Myocyte (in vitro differentiated cells): Measurements from ENCODE around the gene TMOD1. TPM values are rescaled to one million over a fixed set of nuclear protein-coding genes. Genes with fewer than 3 reads are reported as not detected.
A peak's percentile ranks its signal among the peaks of the same experiment; 100 is the strongest.
"Not testable (repeated sequence)": the region's sequence is repeated elsewhere in the genome, so short reads cannot be mapped to it uniquely, and the experiment has no call there.

Experiments
- DNase-seq: peaks from one replicate; pipeline ENCODE4 v3.0.0-alpha.2; 2012; ENCODE audit warnings: low read depth
- total RNA-seq: library from RNA; depleted of rRNA; stranded (reverse); fragments of >200 nt; gene quantifications from 2 replicates; pipeline ENCODE4 v1.2.3, GENCODE V29; 2014

Gene TMOD1
- total RNA-seq, 1 donor from 2014 or later: 60.3 TPM

GRCh38 chr9:97586909-97587308, 85.4 kb downstream of the TMOD1 start:
- not testable (repeated sequence) for DNase-seq

DNA sequence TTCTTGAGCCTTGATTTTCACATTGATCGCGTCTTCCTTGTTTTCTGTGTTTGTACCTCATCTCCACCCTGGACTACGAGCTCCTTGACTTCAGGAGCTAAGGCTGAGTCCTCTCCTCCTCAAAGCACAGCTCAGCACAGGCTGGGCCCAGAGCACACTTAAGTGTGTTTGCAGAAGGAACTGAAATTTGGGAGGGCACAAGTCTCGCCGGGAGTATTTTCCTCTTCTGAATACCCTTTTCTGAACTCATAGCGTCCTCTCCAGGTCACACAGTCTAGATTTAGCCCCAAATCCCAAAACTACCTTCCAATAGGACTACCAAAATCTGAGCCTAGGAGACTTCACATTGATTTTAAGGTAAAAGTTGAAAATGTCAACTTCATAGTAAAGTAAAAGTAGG, 90.1 kb downstream of the TMOD1 start:
- DNase-seq: no peak

DNA sequence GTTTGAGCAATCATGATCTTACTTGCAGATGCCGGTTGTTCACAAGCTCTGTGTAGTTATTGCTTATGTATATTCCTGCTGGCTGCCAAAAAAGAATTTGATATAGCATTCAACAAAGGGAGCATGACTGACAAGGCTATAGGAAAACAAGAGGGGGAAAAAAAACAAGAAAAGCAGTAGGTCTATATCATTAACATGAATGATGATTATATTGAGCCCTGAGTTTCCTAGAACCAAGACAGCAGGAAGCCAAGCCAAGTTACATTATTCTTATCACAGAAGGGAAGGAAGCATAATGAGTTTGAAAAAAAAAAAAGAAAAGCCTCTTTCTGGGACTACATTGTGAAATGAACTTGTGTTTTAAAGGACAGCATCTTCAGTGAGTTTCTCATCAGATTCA, 90.7 kb downstream of the TMOD1 start:
- DNase-seq: no peak

GRCh38 chr9:97593960-97594359, 92.5 kb downstream of the TMOD1 start:
- DNase-seq: peak; percentile 80

- peak; percentile 80 for DNase-seq
Measured at GRCh38 chr9:97594381-97594921, 93.0 kb downstream of the TMOD1 start.

DNA sequence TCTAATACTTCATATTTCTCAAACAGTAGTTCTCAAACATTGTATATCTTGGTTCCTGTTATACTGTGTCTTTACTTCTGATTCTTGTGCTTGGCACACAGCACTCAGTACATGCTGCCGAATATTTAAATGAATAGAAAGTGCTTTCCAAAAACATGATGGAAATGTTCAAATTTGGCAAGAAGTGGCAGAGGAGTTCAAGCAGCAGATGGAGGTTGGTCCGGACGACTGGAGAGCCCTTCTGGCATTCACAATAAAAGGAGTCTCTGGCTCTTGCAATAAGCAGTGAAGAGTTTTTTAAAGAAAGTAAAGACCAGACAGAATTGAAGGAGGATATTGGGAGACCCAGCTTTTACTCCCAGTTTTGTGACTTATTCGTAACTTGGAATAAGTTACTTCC, 95.4 kb downstream of the TMOD1 start:
- no peak for DNase-seq

DNA sequence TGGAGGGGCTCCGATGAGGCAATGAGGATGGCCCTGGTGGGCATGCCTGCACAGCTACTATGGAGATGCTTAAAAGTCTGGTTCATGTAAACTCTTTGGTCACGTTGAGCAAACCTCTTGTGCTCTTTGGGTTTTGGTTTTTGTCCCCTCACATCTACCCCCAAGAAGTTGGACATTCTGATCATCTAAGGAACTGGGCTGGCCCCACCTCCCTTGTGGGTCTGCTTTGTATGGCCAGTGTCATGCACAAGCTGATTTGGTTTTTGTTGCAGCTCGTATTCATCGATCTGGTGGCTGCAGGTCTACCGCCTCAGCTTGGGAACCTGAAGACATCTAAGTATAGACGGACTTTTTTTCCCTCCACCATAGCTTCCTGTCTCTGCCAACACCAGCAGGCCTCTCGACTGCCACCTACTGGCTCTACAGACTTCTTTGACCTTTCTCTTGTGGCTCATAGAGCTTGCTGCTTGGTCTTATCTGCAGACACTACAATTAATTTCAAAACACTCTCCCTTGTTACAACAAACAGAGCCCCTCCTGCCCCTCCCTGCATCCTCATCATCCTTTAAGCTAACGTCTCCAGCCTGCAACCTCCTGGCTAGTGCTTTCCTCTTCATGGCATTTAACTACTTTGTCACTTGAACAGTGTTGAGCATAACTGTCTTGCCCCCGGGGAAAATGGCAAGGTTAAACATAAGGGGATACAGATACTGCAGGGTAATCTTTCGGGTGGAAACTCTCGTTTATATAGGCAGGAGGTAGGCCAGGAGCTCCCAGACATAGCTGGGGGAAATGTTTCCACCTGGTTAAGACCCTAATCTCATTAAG, 97.2 kb downstream of the TMOD1 start:
- DNase-seq: peak; percentile 85

- no peak for DNase-seq
Measured at GRCh38 chr9:97599314-97599846, 97.9 kb downstream of the TMOD1 start.

- DNase-seq: no peak
Measured at GRCh38 chr9:97600531-97601227, 99.2 kb downstream of the TMOD1 start.

GRCh38 chr9:97601228-97601898, 99.9 kb downstream of the TMOD1 start:
- DNase-seq: no peak

DNA sequence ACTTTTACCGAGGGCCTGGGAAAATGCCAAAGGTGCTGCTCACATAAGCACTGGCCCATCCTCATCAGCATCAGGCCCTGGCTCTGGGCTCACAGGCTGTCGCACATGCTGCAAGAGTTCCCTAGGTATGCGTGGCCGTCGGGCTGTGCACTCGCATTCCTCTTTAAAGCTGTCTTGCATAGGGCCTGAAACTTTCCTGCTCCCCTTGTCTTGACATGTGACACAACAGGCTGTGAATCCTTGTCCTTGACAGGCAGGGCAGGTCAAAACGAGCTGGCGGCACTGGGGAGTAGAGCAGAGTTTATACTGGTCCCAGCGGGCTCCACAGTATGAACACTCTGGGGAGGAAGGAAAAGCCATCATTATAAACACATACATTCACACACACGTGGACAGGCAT, 101.0 kb downstream of the TMOD1 start:
- no peak for DNase-seq

- DNase-seq: peak; percentile 70
Measured at GRCh38 chr9:97604901-97605645, 103.6 kb downstream of the TMOD1 start.

GRCh38 chr9:97615439-97616072, 114.1 kb downstream of the TMOD1 start:
- peak; percentile 71 for DNase-seq

DNA sequence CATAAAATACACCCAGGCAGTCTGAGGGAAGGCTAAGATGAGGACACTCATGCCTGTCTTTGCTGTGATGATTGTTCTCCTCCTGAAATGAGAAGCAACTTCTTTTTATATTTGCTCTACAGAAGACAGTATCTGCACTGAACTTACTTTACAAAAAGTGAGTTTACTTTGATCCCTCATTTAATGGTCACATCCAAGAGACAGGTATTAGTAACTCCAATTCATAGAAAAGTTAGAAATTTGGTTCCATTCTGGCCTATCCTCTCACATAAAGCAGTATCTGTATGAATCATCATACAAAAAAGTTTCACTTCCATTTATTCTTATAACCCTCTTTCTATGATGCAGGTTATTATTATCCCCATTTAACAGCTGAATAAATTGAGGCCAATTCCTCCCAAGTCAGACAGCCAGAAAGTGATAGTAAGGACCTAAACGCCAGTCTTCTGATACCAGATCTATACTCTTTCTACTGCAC, 116.5 kb downstream of the TMOD1 start:
- no peak for DNase-seq

DNA sequence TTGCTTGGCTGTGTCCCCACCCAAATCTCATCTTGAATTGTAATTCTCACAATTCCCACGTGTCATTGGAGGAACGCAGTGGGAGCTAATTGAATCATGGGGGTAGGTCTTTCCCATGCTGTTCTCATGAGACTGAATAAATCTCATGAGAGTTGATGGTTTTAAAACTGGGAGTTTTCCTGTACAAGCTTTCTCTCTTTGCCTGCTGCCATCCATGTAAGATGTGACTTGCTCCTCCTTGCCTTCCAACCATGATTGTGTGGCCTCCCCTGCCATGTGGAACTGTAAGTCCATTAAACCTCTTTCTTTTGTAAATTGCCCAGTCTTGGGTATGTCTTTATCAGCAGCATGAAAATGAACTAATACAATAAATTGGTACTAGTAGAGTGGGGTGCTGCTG, 118.6 kb downstream of the TMOD1 start:
- DNase-seq: not testable (repeated sequence)

DNA sequence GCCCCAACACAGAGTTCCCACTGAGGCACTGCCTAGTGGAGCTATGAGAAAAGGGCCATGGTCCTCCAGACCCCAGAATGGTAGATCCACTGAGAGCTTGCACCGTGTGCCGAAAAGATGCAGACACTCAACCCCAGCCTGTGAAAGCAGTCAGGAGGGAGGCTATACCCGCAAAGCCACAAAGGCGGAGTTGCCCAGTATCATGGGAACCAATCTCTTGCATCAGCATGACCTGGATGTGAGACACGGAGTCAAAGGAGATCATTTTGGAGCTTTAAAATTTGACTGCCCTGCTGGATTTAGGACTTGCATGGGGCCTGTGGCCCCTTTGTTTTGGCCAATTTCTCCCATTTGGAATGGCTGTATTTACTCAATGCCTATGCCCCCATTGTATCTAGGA, 121.0 kb downstream of the TMOD1 start:
- not testable (repeated sequence) for DNase-seq

DNA sequence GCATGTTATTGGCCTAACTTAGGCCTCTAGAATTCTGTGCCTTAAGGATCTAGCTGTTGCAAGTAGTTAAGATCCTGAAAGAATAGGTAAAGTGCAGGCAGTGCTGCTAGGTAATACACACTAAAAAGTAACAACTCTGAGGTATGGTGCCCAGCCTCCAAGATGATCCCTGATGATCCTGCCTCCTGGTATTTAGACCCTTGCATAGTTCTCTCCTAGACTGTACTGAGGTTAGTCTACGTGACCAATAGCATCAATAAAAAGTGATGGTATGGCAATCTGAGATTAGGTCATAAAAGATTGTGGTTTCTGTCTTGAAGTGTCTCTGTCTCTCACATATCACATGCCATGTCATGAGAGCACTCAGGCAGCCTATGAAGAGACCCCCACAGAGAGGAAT, 122.5 kb downstream of the TMOD1 start:
- DNase-seq: no peak

GRCh38 chr9:97625620-97626019, 124.2 kb downstream of the TMOD1 start:
- DNase-seq: no peak

DNA sequence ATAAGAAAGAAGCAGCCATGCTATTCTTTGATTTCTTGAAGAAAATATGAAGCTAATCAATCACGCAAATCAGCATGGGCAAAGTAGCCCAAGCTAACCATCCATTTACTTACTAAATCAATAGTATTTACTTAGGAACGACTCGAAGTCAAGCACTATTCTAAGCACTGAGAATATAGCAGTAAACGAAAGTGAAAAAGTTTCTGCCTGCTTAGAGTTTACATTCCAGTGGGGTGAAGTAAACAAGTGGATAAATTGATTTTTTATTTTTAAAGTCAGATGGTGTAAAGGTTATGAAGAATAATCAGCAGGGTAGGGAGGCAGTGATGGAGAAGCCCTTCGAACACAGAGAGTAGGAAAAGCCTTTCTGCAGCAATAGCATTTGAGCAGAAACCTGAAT, 126.2 kb downstream of the TMOD1 start:
- DNase-seq: no peak

DNA sequence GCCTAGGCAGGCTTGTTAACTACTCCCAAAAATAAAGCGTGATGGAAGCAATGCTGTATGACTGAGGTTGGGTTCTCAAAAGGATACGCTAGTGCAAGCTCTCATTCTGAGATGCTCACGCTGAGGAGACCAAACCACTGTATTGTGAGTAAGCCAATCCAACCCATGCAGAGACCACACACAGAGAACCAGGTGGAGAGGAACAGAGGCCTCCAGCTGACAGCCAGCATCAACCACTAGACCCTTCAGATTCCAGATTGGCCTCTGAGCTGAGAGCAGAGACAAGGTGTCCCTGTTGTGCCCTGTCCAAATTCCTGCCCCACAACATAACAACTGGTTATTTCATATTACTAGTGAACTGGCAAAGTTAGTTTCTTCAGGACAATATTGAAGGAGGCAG, 127.2 kb downstream of the TMOD1 start:
- peak; percentile 43 for DNase-seq
